Choroid plexus epithelial cell (primary cell): ENCODE measurements around the gene FBXO41.
A peak's percentile ranks its signal among the peaks of the same experiment; 100 is the strongest.

Experiments
- DNase-seq: peaks from one replicate; pipeline ENCODE4 v3.0.0-alpha.2; 2010; ENCODE audit warnings: low read depth
- H3K4me3 ChIP-seq: 2 replicates; pipeline ENCODE4 v1.5.1; 2011; ENCODE audit warnings: low read depth, mild to moderate bottlenecking, control low read depth, low read length, moderate library complexity
- CTCF ChIP-seq: conservative IDR thresholded peaks from 2 replicates; pipeline ENCODE4 v1.5.1; 2011; ENCODE audit warnings: low read depth, mild to moderate bottlenecking, control low read depth, inconsistent platforms, low read length, moderate library complexity

FBXO41 gene

GRCh38 chr2:73272270-73272669 lies 12.0 kb downstream of the FBXO41 start:
- no peak for DNase-seq
- H3K4me3 ChIP-seq: no peak overlapping the region
- TF ChIP-seq CTCF: no peak

- no peak for DNase-seq
- no peak for TF ChIP-seq CTCF
These were observed 14.4 kb downstream of the FBXO41 start for GRCh38 chr2:73269686-73270465.

GRCh38 chr2:73268830-73269685 lies 15.2 kb downstream of the FBXO41 start:
- TF ChIP-seq CTCF: peak; percentile 11
- DNase-seq: peak; percentile 13
- H3K4me3 ChIP-seq: peak overlapping the region; percentile 10

More at GRCh38 chr2:73269686-73270465, 14.4 kb downstream of the FBXO41 start:
- no peak overlapping the region for H3K4me3 ChIP-seq

GRCh38 chr2:73268366-73268829 lies 15.9 kb downstream of the FBXO41 start:
- no peak for TF ChIP-seq CTCF
- DNase-seq: no peak
- H3K4me3 ChIP-seq: no peak overlapping the region

- no peak for DNase-seq
- no peak overlapping the region for H3K4me3 ChIP-seq
- no peak for TF ChIP-seq CTCF
These were observed 17.3 kb downstream of the FBXO41 start for GRCh38 chr2:73267008-73267407.

- no peak overlapping the region for H3K4me3 ChIP-seq
- DNase-seq: no peak
- TF ChIP-seq CTCF: no peak
These were observed 18.0 kb downstream of the FBXO41 start for GRCh38 chr2:73266061-73266901.
